IMR-90 (cell line): ENCODE measurements around the gene KCNMA1. TPM values are rescaled to one million over a fixed set of nuclear protein-coding genes. Genes with fewer than 3 reads are reported as not detected.

Source experiments
- ATAC-seq: fragments of 200-7000 bp; cut with Tn5 transposase; 2 replicates; pipeline ENCODE4 v1.9.1; 2020; ENCODE audit warnings: low read depth, mild to moderate bottlenecking, moderate library complexity
- BruUV-seq: library from RNA; stranded (reverse); fragments of 400-500 nt; replicated peaks from 2 replicates; lab custom pipeline; 2021; lab: Mats Ljungman, UMichigan
- CTCF ChIA-PET: fragments of 300-600 bp; formaldehyde crosslinking; extraction: SDS; loops from one replicate; lab custom pipeline; 2021; ENCODE audit warnings: antibody characterized with exemption; lab: Yijun Ruan, JAX
- POLR2A ChIA-PET: fragments of 300-600 bp; sonication (Branson Sonifier 250); formaldehyde crosslinking; loops from one replicate; lab custom pipeline; 2022; ENCODE audit warnings: antibody characterized with exemption; ENCODE audit not compliant: unreplicated experiment; lab: Charles Lee
- DNase-seq: peaks from one replicate; pipeline ENCODE4 v3.0.0; 2013
- H2AFZ ChIP-seq: replicated peaks from 2 replicates; pipeline ENCODE3; 2013; ENCODE audit warnings: low read length, mild to moderate bottlenecking; ENCODE audit not compliant: poor library complexity
- H2AK5ac ChIP-seq: 2 replicates; pipeline ENCODE4 v1.6.1; 2013; ENCODE audit warnings: low read depth, low read length, inconsistent platforms
- H2AK9ac ChIP-seq: replicated peaks from 2 replicates; pipeline ENCODE3; 2013; ENCODE audit warnings: mild to moderate bottlenecking, low read depth, low read length, moderate library complexity; ENCODE audit not compliant: poor library complexity
- H2BK120ac ChIP-seq: 2 replicates; pipeline ENCODE4 v1.6.1; 2013; ENCODE audit warnings: low read depth, low read length, inconsistent platforms
- H2BK15ac ChIP-seq: 3 replicates; pipeline ENCODE4 v1.6.1; 2013; ENCODE audit warnings: low read depth, low read length, inconsistent platforms
- H2BK20ac ChIP-seq: 2 replicates; pipeline ENCODE4 v1.6.1; 2013; ENCODE audit warnings: low read depth, mild to moderate bottlenecking, inconsistent platforms, low read length, moderate library complexity
- H2BK5ac ChIP-seq: 2 replicates; pipeline ENCODE4 v1.6.1; 2013; ENCODE audit warnings: mild to moderate bottlenecking, low read depth, low read length, inconsistent platforms; ENCODE audit not compliant: poor library complexity, severe bottlenecking
- H3K14ac ChIP-seq: replicated peaks from 2 replicates; pipeline ENCODE4 v1.6.1; 2013; ENCODE audit warnings: low read depth, low read length, inconsistent platforms
- H3K18ac ChIP-seq: 2 replicates; pipeline ENCODE4 v1.6.1; 2013; ENCODE audit warnings: low read depth, low read length, control low read depth
- H3K23ac ChIP-seq: 2 replicates; pipeline ENCODE4 v1.6.1; 2013; ENCODE audit warnings: low read depth, low read length, inconsistent platforms
- H3K27ac ChIP-seq: 2 replicates; pipeline ENCODE4 v1.5.1; 2013; ENCODE audit warnings: mild to moderate bottlenecking, control low read depth, low read length; ENCODE audit not compliant: insufficient read depth
- H3K27me3 ChIP-seq: 2 replicates; pipeline ENCODE4 v1.6.1; 2013; ENCODE audit warnings: low read length; ENCODE audit not compliant: control insufficient read depth, insufficient read depth
- H3K36me3 ChIP-seq: 2 replicates; pipeline ENCODE4 v1.6.1; 2013; ENCODE audit warnings: low read length, mixed read lengths; ENCODE audit not compliant: control insufficient read depth, insufficient read depth
- H3K4ac ChIP-seq: 2 replicates; pipeline ENCODE4 v1.6.1; 2013; ENCODE audit warnings: low read depth, low read length, inconsistent platforms
- H3K4me1 ChIP-seq: 2 replicates; pipeline ENCODE4 v1.6.1; 2013; ENCODE audit warnings: low read length, mixed read lengths; ENCODE audit not compliant: control insufficient read depth, insufficient read depth
- H3K4me2 ChIP-seq: 2 replicates; pipeline ENCODE4 v1.6.1; 2013; ENCODE audit warnings: low read depth, mild to moderate bottlenecking, control low read depth, low read length, moderate library complexity
- H3K4me3 ChIP-seq: 2 replicates; pipeline ENCODE4 v1.5.1; 2013; ENCODE audit warnings: low read depth, mild to moderate bottlenecking, control low read depth, low read length, moderate library complexity; ENCODE audit not compliant: insufficient read depth
- H3K56ac ChIP-seq: 2 replicates; pipeline ENCODE4 v1.6.1; 2013; ENCODE audit warnings: low read length, inconsistent platforms; ENCODE audit not compliant: insufficient read depth; ENCODE audit errors: extremely low read depth
- H3K79me1 ChIP-seq, 2 experiments: 2 replicates each; pipeline ENCODE4 v1.6.1; 2013; ENCODE audit warnings: low read length in 2 of 2, inconsistent platforms in 1 of 2, low read depth in 1 of 2
- H3K9ac ChIP-seq: 2 replicates; pipeline ENCODE4 v1.6.1; 2013; ENCODE audit warnings: low read depth, low read length, control low read depth
- H3K9me1 ChIP-seq: 2 replicates; pipeline ENCODE4 v1.6.1; 2013; ENCODE audit warnings: low read length, inconsistent platforms; ENCODE audit not compliant: insufficient read depth
- H3K9me3 ChIP-seq: 2 replicates; pipeline ENCODE4 v1.6.1; 2013; ENCODE audit warnings: low read length; ENCODE audit not compliant: control insufficient read depth, insufficient read depth
- H4K20me1 ChIP-seq: 2 replicates; pipeline ENCODE4 v1.6.1; 2013; ENCODE audit warnings: low read length, inconsistent platforms; ENCODE audit not compliant: insufficient read depth
- H4K5ac ChIP-seq: 2 replicates; pipeline ENCODE4 v1.6.1; 2013; ENCODE audit warnings: mild to moderate bottlenecking, low read depth, low read length, control low read depth
- H4K8ac ChIP-seq, 2 experiments: 2 replicates each; pipeline ENCODE4 v1.6.1; 2013; ENCODE audit warnings: low read depth in 2 of 2, low read length in 2 of 2, control low read depth in 1 of 2, inconsistent platforms in 1 of 2
- H4K91ac ChIP-seq: 2 replicates; pipeline ENCODE4 v1.6.1; 2013; ENCODE audit warnings: low read depth, low read length, inconsistent platforms; ENCODE audit not compliant: insufficient read depth
- BHLHE40 ChIP-seq: fragments of 150-350 bp; IDR thresholded peaks from 2 replicates; pipeline ENCODE4 v1.6.1; 2016; ENCODE audit warnings: mild to moderate bottlenecking, low read depth, low read length
- ELK1 ChIP-seq: fragments of 150-350 bp; IDR thresholded peaks from 2 replicates; pipeline ENCODE4 v1.6.1; 2016; ENCODE audit warnings: low read depth, mild to moderate bottlenecking, low read length, moderate library complexity, borderline replicate concordance
- FOS ChIP-seq: fragments of 150-350 bp; IDR thresholded peaks from 2 replicates; pipeline ENCODE4 v1.6.1; 2016; ENCODE audit warnings: low read depth, low read length
- MAFK ChIP-seq: IDR thresholded peaks from 2 replicates; pipeline ENCODE4 v1.6.1; 2012; ENCODE audit warnings: low read depth, low read length, improper control_type of control experiment
- MAZ ChIP-seq: IDR thresholded peaks from 2 replicates; pipeline ENCODE4 v1.6.1; 2012; ENCODE audit warnings: low read depth, mild to moderate bottlenecking, low read length, improper control_type of control experiment, moderate library complexity, borderline replicate concordance
- MXI1 ChIP-seq: IDR thresholded peaks from 2 replicates; pipeline ENCODE4 v1.6.1; 2012; ENCODE audit warnings: low read depth, mild to moderate bottlenecking, low read length, moderate library complexity, borderline replicate concordance
- NFE2L2 ChIP-seq: fragments of 150-350 bp; IDR thresholded peaks from 2 replicates; pipeline ENCODE4 v1.6.1; 2016; ENCODE audit warnings: low read depth, mild to moderate bottlenecking, low read length
- RCOR1 ChIP-seq: IDR thresholded peaks from 2 replicates; pipeline ENCODE4 v1.6.1; 2012; ENCODE audit warnings: mild to moderate bottlenecking, low read length, improper control_type of control experiment; ENCODE audit not compliant: insufficient replicate concordance
- WGBS, 2 experiments: methylation state at CpG; one replicate each; pipeline versions ENCODE4 v1.1.5 to v1.1.7; 2013; ENCODE audit warnings: missing lambda C conversion rate in 2 of 2; ENCODE audit not compliant: insufficient read length in 1 of 2; ENCODE audit errors: extremely low coverage in 2 of 2; 5-methylcytosine and 5-hydroxymethylcytosine counted together
- dilution Hi-C: fragments of 300-500 bp; cut with HindIII; formaldehyde crosslinking; loops from one replicate; pipeline ENCODE4 v1.14.3; 2018; ENCODE audit warnings: low sequenced_read_pairs; ENCODE audit not compliant: unreplicated experiment
- in situ Hi-C: fragments of 300-500 bp; cut with MboI; formaldehyde crosslinking; loops from 3 replicates; pipeline ENCODE4 v1.14.3; 2019; ENCODE audit warnings: low sequenced_read_pairs, inconsistent platforms, mixed read lengths
- intact Hi-C: fragments of 100-400 bp; cut with micrococcal nuclease; formaldehyde crosslinking; loops from 2 replicates; pipeline ENCODE4 v1.10.0; 2022
- polyA plus RNA-seq, 3 experiments: library from polyadenylated mRNA; depleted of rRNA; stranded (reverse); fragments of >200 nt; gene quantifications; 2 replicates each; pipeline ENCODE4 v1.2.3, GENCODE V29; 2012; ENCODE audit warnings: low replicate concordance in 1 of 3
- total RNA-seq: library from RNA; depleted of rRNA; stranded (reverse); fragments of >200 nt; gene quantifications from 2 replicates; pipeline ENCODE4 v1.2.3, GENCODE V29; 2012

KCNMA1 gene
- total and polyA plus RNA-seq, 2 of the 4 experiments (the other 2 are of a cell fraction): 25.6 to 29.6 TPM

- Histone ChIP-seq H2AK9ac (no peak overlapping the region), H4K8ac (no peak overlapping the region), H3K4ac (peak overlapping the region; percentile 31), H3K4me1 (peaks cover 11% of the 10 kb centered on the region), H3K14ac (no peak overlapping the region), H3K9me3 (no peaks in the 10 kb centered on the region), H3K79me1 (0 out of 4 replicates have a peak, but pooled peaks cover 0 to 4% of the 10 kb centered on the region in 2 experiments), H3K9ac (no peak overlapping the region), H3K23ac (no peak overlapping the region), H3K4me2 (no peak overlapping the region), H3K27me3 (peaks cover 2% of the 10 kb centered on the region; the same call in 1 of the 2 replicates), H3K18ac (no peak overlapping the region), H3K56ac (no peak overlapping the region), H2BK5ac (no peak overlapping the region), H4K91ac (no peak overlapping the region), H4K20me1 (no peaks in the 10 kb centered on the region), H3K27ac (no peak overlapping the region), H3K9me1 (peaks cover 11% of the 10 kb centered on the region; the same call in 1 of the 2 replicates), H2BK20ac (no peak overlapping the region), H2AFZ (no peak overlapping the region), H3K36me3 (no peaks in the 10 kb centered on the region), H4K5ac (no peak overlapping the region), H3K4me3 (no peak overlapping the region), H2BK120ac (peak overlapping the region; percentile 33; the same call in 1 of the 2 replicates), H2BK15ac (no peak overlapping the region), H2AK5ac (peak overlapping the region; percentile 23; the same call in 1 of the 2 replicates)
- no TSS peak for BruUV-seq
- ATAC-seq (no peak), DNase-seq (no peak)
- ChIA-PET POLR2A (no interaction called here), CTCF (no interaction called here)
- TF ChIP-seq MAZ (no peak), RCOR1 (no peak), MAFK (no peak), ELK1 (no peak), NFE2L2 (no peak), MXI1 (no peak), BHLHE40 (no peak), FOS (no peak)
- dilution Hi-C loops (no loop called here), intact Hi-C loops (no loop called here), in situ Hi-C loops (no loop called here)
- WGBS, 2 experiments: 53% methylated on average over 3 of the region's 3 CpGs; no CpG with 5 or more reads in 1 of the 2 experiments
Observed at GRCh38 chr10:77308084-77308732, 329.4 kb downstream of the KCNMA1 start.
